K562 treated with DMSO at 1 percent for 12 hours (cell line): Measurements from ENCODE around the gene ACBD4. TPM values are rescaled to one million over a fixed set of nuclear protein-coding genes. Genes with fewer than 3 reads are reported as not detected.

Experiments used
- total RNA-seq: library from RNA; unstranded; fragments of 300-600 nt; gene quantifications from 2 replicates; pipeline ENCODE4 v1.2.3, GENCODE V29; 2022; ENCODE audit not compliant: insufficient read depth

Gene ACBD4, protein sequence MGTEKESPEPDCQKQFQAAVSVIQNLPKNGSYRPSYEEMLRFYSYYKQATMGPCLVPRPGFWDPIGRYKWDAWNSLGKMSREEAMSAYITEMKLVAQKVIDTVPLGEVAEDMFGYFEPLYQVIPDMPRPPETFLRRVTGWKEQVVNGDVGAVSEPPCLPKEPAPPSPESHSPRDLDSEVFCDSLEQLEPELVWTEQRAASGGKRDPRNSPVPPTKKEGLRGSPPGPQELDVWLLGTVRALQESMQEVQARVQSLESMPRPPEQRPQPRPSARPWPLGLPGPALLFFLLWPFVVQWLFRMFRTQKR
- total RNA-seq = 8.4 and 17.7 TPM in 2 replicates

DNA sequence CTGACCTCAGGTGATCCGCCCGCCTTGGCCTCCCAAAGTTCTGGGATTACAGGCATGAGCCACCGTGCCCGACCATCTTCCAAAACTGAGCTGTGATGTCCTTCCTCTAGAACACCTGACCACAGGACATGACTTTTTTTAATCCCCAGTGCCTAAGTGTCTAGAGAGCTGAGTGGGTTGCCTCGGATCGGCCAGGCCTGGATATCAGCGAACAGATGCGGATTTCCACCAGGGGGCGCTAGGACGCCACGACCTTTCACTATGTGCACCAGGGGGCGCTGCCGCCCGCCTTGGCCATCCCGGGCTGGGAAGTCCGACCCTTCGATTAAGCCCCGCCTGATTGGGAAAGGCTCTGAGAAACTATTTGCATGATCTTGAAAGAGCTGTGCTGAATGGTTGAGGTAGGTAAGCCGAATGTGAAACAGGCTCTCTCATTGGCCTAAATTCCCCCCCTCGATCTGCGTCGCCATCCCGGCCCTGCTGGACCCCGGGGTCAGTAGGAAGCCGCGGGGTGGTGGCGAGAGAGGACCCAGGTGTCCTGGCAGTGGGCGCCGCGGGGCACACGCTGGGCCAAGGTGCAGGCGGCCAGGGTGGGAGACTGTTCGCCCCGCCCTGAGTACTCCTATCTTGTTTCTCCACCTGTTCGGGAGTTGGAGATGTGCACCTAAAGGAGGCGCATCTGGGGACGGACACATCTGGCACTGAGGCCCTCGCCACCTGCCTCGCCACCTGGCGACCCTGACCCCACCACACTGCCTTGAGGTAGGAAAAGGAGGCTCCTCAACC is at the start of gene ACBD4:
Gene ACBD4, plus strand, starts transcription at position 496 of the 786 bp plus-strand sequence. CDS start 458 bp downstream, outside the sequence.

DNA sequence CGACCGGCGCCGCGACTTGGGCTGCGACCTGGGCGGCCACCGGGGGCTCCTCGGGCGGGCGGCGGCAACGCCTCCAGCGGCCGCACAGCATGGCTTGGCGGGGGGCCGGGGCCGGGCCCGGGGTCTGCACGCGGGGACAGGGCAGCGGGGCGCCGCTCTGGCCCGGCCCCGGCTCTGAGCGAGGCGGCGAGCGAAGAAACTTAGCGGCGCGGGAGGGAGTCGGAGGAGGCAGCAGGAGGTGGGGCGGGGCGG is 3.2 kb upstream of the ACBD4 start, which contains the start of gene PLCD3:
Gene PLCD3, minus strand, starts transcription at position 196 of the 252 bp plus-strand sequence. Its CDS starts 105 bp downstream, at position 91.

GRCh38 chr17:45148183-45149036 is 12.9 kb downstream of the ACBD4 start, which contains the start of gene HEXIM1:
TSS of gene HEXIM1 (plus strand) at chr17:45148475. CDS start at chr17:45149191, 716 bp downstream.

GRCh38 chr17:45161288-45162024 is 26.0 kb downstream of the ACBD4 start, which contains the start of gene HEXIM2:
TSS of gene HEXIM2 (plus strand) at chr17:45161875. CDS start at chr17:45162794, 919 bp downstream.

Other genes with a start within 250 kb of the ACBD4 start
- 54.1 and 93.8 TPM in 2 replicates for gene EFTUD2, start 236.2 kb upstream of the ACBD4 start, total RNA-seq
- 2.4 and 3.9 TPM in 2 replicates for gene GFAP, start 220.2 kb upstream of the ACBD4 start, total RNA-seq
- 9.7 and 24.0 TPM in 2 replicates for gene KIF18B, start 187.9 kb upstream of the ACBD4 start, total RNA-seq
- 1.3 and 1.7 TPM in 2 replicates for gene C1QL1, start 167.4 kb upstream of the ACBD4 start, total RNA-seq
- gene DCAKD, start 84.1 kb upstream of the ACBD4 start, total RNA-seq = 34.3 and 53.4 TPM in 2 replicates
- 101 and 125 TPM in 2 replicates for gene NMT1, start 74.4 kb upstream of the ACBD4 start, total RNA-seq
- 9.7 and 13.1 TPM in 2 replicates for gene PLCD3, start 3.2 kb upstream of the ACBD4 start, total RNA-seq
- gene HEXIM1, start 12.8 kb downstream of the ACBD4 start, total RNA-seq = 21.7 and 39.1 TPM in 2 replicates
- 7.4 and 7.9 TPM in 2 replicates for gene HEXIM2, start 26.2 kb downstream of the ACBD4 start, total RNA-seq
- 32.6 and 61.5 TPM in 2 replicates for gene FMNL1, start 86.2 kb downstream of the ACBD4 start, total RNA-seq
- not detected in 2 replicates for gene SPATA32, start 126.4 kb downstream of the ACBD4 start, total RNA-seq
- gene MAP3K14, start 181.3 kb downstream of the ACBD4 start, total RNA-seq = 3.8 and 7.4 TPM in 2 replicates